AG10803 (cell line): ENCODE measurements around the gene CREBRF.

ENCODE experiments used
- DNase-seq: peaks from one replicate; pipeline ENCODE4 v3.0.0; 2010; ENCODE audit warnings: low read depth
- H3K4me3 ChIP-seq: 2 replicates; pipeline ENCODE4 v1.5.1; 2011; ENCODE audit warnings: mild to moderate bottlenecking, low read length, control low read depth
- TF ChIP-seq, protein P1 (sequence below): conservative IDR thresholded peaks from 2 replicates; pipeline ENCODE4 v1.5.1; 2011; ENCODE audit warnings: mild to moderate bottlenecking, low read length, control low read depth, inconsistent platforms

CREBRF gene

DNA sequence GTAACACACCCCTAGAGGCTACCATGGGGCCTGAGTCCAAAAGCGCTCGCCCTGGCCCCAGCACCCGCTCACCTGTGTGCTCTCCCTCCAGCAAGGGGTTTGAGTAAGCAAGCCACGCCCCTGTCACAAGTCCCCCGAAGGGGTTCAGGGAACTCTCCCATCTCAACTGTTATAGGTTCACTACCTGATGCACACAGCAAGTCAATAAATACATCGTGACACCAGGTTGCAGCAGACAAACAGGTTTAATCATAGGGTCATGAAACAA, 8.4 kb upstream of the CREBRF start:
- H3K4me3 ChIP-seq = no peak overlapping the region
- TF ChIP-seq, protein P1, sequence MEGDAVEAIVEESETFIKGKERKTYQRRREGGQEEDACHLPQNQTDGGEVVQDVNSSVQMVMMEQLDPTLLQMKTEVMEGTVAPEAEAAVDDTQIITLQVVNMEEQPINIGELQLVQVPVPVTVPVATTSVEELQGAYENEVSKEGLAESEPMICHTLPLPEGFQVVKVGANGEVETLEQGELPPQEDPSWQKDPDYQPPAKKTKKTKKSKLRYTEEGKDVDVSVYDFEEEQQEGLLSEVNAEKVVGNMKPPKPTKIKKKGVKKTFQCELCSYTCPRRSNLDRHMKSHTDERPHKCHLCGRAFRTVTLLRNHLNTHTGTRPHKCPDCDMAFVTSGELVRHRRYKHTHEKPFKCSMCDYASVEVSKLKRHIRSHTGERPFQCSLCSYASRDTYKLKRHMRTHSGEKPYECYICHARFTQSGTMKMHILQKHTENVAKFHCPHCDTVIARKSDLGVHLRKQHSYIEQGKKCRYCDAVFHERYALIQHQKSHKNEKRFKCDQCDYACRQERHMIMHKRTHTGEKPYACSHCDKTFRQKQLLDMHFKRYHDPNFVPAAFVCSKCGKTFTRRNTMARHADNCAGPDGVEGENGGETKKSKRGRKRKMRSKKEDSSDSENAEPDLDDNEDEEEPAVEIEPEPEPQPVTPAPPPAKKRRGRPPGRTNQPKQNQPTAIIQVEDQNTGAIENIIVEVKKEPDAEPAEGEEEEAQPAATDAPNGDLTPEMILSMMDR = no peak
- DNase-seq = no peak

GRCh38 chr5:173050791-173051190, 5.4 kb upstream of the CREBRF start:
- H3K4me3 ChIP-seq = no peak overlapping the region
- TF ChIP-seq, protein P1 = no peak
- DNase-seq = peak; percentile 41

DNA sequence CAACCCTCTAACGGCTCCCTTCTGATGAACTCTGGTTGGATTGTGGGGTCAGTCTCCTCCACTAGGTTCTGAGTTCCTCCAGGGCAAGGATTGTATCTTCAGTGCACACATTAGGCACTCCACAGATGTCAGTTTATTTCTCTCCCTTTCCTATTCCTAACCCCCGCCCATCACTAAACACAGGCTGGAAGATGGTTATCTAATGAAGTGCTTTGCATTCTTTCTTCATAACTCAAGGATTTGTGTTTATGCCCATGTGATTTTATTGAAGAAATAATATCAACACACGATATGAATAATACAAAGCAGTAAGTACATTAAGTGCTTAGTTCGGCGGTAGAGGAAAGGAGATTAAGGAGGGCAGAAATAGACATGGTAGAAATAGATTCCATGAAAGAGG, 4.4 kb upstream of the CREBRF start:
- H3K4me3 ChIP-seq = no peak overlapping the region
- TF ChIP-seq, protein P1 = no peak
- peak; percentile 52 for DNase-seq

- peak; percentile 28 for DNase-seq
- H3K4me3 ChIP-seq = no peak overlapping the region
- TF ChIP-seq, protein P1 = no peak
Measured at GRCh38 chr5:173053041-173053440, 3.1 kb upstream of the CREBRF start.

- H3K4me3 ChIP-seq = peak overlapping the region; percentile 68
- no peak for DNase-seq
- TF ChIP-seq, protein P1 = no peak
Measured at GRCh38 chr5:173055042-173055721, 970 bp upstream of the CREBRF start.

DNA sequence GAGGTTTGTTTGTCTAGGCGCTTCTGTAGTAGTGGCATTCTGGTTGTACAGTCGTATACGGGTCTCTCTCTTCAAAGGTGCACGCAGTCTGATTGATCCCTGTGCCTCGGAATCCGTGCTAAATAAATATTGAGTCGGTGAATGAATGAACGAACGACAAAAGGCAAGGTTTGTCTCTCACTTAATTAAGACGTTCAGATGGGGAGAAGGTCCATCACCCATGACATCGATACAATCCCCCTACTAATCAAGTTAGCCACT, 500 bp upstream of the CREBRF start:
- TF ChIP-seq, protein P1 = no peak
- DNase-seq = no peak

GRCh38 chr5:173056783-173057061, 570 bp downstream of the CREBRF start:
- TF ChIP-seq, protein P1 = no peak

More for the DNA sequence above, 500 bp upstream of the CREBRF start:
- H3K4me3 ChIP-seq = peak overlapping the region; percentile 68

More at GRCh38 chr5:173056783-173057061, 570 bp downstream of the CREBRF start:
- peak overlapping the region; percentile 78 for H3K4me3 ChIP-seq
- no peak for DNase-seq
